ENCODE results near the gene SNRK. TPM values are rescaled to one million over a fixed set of nuclear protein-coding genes. Genes with fewer than 3 reads are reported as not detected.

The SNRK gene
- polyA plus RNA-seq, 3 donors: 12.8 to 19.7 (median 16.1) TPM

DNA sequence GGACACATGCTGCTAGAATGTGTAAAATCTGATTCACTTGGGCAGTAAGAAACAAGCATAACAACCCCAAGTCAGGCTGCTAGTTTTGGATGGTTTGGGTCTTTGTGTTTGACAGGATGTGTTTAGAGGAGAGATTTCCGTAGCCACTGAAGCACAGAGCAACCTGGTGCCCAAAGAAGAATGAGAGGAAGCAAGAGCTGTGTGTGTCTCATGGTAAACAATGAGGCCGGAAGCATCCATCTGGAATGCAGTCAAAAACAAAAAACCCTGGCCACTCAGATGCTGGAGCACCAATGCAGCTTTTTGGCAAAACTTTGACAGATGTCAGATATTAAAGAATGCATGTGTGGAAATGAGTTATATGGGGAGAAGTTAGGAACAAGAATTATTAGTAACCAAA, 39.4 kb upstream of the SNRK start:
- Mint-ChIP-seq H3K4me3 (no peak overlapping the region), H3K4me1 (peaks cover 19% of the 10 kb centered on the region), H3K9me3 (peaks cover 4 to 16% (median 8%) of the 10 kb centered on the region in 7 donors), H3K36me3 (no peaks in the 10 kb centered on the region), H3K27me3 (ENCODE audit: low read depth in 3 of 3) (peaks cover 0 to 3% (median 2%) of the 10 kb centered on the region in 3 donors), H3K27ac (no peak overlapping the region)
- Histone ChIP-seq H3K9ac (ENCODE audit: insufficient read depth, low read length, poor library complexity, severe bottlenecking) (no peak overlapping the region), H4K20me1 (ENCODE audit: insufficient read depth, low read length) (no peaks in the 10 kb centered on the region), H3K9me3 (replicated peaks in 1 of 2; ENCODE audit: control insufficient read depth in 1 of 2, insufficient read depth in 1 of 2, low read length in 2 of 2) (peaks cover 8 to 10% of the 10 kb centered on the region in 2 donors), H2AFZ (ENCODE audit: insufficient read depth, low read depth, low read length, poor library complexity, severe bottlenecking) (no peak overlapping the region), H3K27ac (ENCODE audit: low read depth in 1 of 2, low read length in 2 of 2) (no peak overlapping the region), H3K79me2 (ENCODE audit: insufficient read depth, low read length) (no peaks in the 10 kb centered on the region), H3K27me3 (ENCODE audit: control insufficient read depth in 2 of 2, insufficient read depth in 2 of 2, low read length in 2 of 2) (no peaks in the 10 kb centered on the region), H3K36me3 (replicated peaks in 1 of 2; ENCODE audit: control insufficient read depth in 1 of 2, insufficient read depth in 2 of 2, low read length in 2 of 2) (no peaks in the 10 kb centered on the region), H3K4me3 (replicated peaks in 1 of 3; ENCODE audit: low read depth in 2 of 3, low read length in 3 of 3) (no peak overlapping the region), H3K4me2 (replicated peaks; ENCODE audit: extremely low read depth, low read length, poor library complexity, severe bottlenecking) (no peak overlapping the region), H3K4me1 (ENCODE audit: control insufficient read depth in 1 of 2, insufficient read depth in 2 of 2, low read length in 2 of 2) (peaks cover 6 to 9% of the 10 kb centered on the region in 2 donors)
- no peak for DNase-seq
- no peak for TF ChIP-seq CTCF (IDR thresholded peaks at IDR 0.05)
- intact Hi-C loops (cut with micrococcal nuclease): no loop called here
- 12% methylated on average over 2 of the region's 2 CpGs for WGBS (ENCODE audit: insufficient coverage)

- WGBS (ENCODE audit: insufficient coverage): 4% methylated on average over 2 of the region's 3 CpGs
- H3K36me3 ChIP-seq (replicated peaks in 1 of 2; ENCODE audit: control insufficient read depth in 1 of 2, insufficient read depth in 2 of 2, low read length in 2 of 2): no peaks in the 10 kb centered on the region
- Mint-ChIP-seq H3K36me3 (no peaks in the 10 kb centered on the region), H3K27ac (no peak overlapping the region), H3K9me3 (peaks cover 2 to 11% (median 5%) of the 10 kb centered on the region in 7 donors), H3K4me1 (peaks cover 19% of the 10 kb centered on the region), H3K27me3 (ENCODE audit: low read depth in 3 of 3) (peaks cover 0 to 3% (median 2%) of the 10 kb centered on the region in 3 donors), H3K4me3 (no peak overlapping the region)
- H3K9ac ChIP-seq (ENCODE audit: insufficient read depth, low read length, poor library complexity, severe bottlenecking): no peak overlapping the region
- no peak overlapping the region for H2AFZ ChIP-seq (ENCODE audit: insufficient read depth, low read depth, low read length, poor library complexity, severe bottlenecking)
- no peak overlapping the region for H3K4me2 ChIP-seq (replicated peaks; ENCODE audit: extremely low read depth, low read length, poor library complexity, severe bottlenecking)
- H3K9me3 ChIP-seq (replicated peaks in 1 of 2; ENCODE audit: control insufficient read depth in 1 of 2, insufficient read depth in 1 of 2, low read length in 2 of 2): peaks cover 5% of the 10 kb centered on the region in 2 donors
- no peak overlapping the region for H3K27ac ChIP-seq (ENCODE audit: low read depth in 1 of 2, low read length in 2 of 2)
- H4K20me1 ChIP-seq (ENCODE audit: insufficient read depth, low read length): no peaks in the 10 kb centered on the region
- TF ChIP-seq CTCF (IDR thresholded peaks at IDR 0.05): no peak
- peaks cover 6 to 9% of the 10 kb centered on the region in 2 donors for H3K4me1 ChIP-seq (ENCODE audit: control insufficient read depth in 1 of 2, insufficient read depth in 2 of 2, low read length in 2 of 2)
- no peak overlapping the region for H3K4me3 ChIP-seq (replicated peaks in 1 of 3; ENCODE audit: low read depth in 2 of 3, low read length in 3 of 3)
- no peaks in the 10 kb centered on the region for H3K27me3 ChIP-seq (ENCODE audit: control insufficient read depth in 2 of 2, insufficient read depth in 2 of 2, low read length in 2 of 2)
- H3K79me2 ChIP-seq (ENCODE audit: insufficient read depth, low read length): no peaks in the 10 kb centered on the region
- DNase-seq: no peak
- intact Hi-C loops (cut with micrococcal nuclease): no loop called here
Measured at GRCh38 chr3:43247561-43248184, 38.7 kb upstream of the SNRK start.

All from CD14-positive monocyte (primary cell).